DMS153 (cell line): ENCODE data around the gene TRIM29.

Experiments
- DNase-seq: peaks from one replicate; lab custom pipeline; 2025; lab: John Stamatoyannopoulos, UW

Gene TRIM29

GRCh38 chr11:120139316-120140069, 1.6 kb upstream of the TRIM29 start:
- no peak for DNase-seq

DNA sequence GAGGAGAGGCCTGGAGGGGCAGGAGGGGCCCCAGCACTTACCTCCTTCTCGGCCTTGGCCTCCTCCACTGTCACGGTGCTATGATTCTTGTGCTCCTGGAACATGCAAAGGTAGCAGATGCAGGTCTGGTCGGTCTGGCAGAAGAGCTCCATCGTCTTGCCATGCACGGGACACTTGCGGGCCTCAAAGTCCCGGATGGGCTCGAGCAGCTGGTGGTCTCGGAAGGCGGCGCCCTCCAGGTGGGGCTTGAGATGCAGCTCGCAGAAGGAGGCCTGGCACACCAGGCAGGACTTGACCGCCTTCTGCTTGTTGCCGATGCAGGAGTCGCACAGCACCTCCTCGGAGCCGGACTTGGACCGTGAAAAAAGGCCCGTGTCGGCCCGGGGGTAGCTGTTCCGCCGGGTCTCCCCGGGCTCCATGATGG, 714 bp downstream of the TRIM29 start:
- no peak for DNase-seq

GRCh38 chr11:120136356-120136755, 1.6 kb downstream of the TRIM29 start:
- DNase-seq, result no peak

DNA sequence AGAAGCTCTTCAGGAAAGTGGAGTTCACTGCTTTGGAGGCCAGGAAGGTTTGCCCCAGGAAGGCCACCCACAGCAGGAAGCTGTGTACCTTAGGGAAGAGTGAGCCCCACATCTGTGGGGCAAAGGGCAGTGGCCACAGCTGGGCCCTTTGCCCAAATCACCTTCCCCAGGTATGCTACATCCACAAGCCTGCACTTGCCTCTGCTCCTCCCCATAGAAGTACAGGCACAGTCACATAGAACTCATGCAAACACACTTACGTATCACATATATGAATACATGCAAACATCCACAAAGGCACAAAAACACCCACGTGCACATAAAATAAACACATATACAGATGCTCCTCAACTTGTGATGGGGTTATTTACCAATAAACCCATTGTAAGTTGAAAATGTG, 2.1 kb downstream of the TRIM29 start:
- DNase-seq, result no peak

DNA sequence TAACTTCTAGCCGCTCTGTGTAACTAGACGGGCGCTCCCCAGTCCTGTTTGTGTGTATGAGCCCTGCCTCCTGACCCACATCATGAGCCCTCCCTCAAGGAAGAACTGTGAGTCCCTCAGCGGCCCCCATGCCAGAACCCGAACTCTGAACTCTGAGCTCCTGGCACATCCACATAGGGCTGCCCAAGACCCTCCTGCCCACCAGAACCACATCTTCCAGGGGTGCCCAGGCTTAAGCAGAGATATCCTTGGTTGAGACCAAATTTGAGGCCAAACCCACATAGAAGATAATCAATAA, 3.0 kb downstream of the TRIM29 start:
- DNase-seq, result no peak

- no peak for DNase-seq
Measured at GRCh38 chr11:120134106-120134930, 3.6 kb downstream of the TRIM29 start.

GRCh38 chr11:120133216-120134105, 4.5 kb downstream of the TRIM29 start:
- no peak for DNase-seq

DNA sequence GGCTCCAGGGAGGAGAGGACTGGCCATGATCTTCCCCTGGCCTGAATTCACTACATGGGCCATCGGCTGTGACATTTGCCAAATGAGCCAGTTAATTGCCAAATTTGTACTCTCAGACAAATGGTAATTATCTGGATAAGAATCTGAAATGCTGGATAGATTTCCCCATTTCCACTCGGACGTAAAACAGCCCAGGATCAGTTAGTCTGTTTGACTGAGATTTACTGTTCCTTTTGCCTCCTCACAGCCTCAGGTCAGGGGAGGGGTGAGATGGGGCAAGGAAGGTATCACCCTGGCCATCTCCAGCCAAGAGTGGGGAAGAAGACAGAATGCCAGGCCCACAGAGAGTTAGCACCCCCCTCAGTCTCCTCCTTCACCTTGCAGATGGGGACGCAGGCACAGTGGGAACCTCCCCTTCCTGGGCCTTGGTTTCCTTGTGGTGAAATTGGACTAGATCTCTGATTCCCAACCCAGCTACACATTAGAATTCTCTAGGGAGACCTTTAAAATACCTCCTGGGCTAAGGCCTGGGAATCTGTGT, 5.2 kb downstream of the TRIM29 start:
- DNase-seq, result no peak

- peak; percentile 60 for DNase-seq
Measured at GRCh38 chr11:120131941-120132644, 5.8 kb downstream of the TRIM29 start.

GRCh38 chr11:120130991-120131760, 6.7 kb downstream of the TRIM29 start:
- no peak for DNase-seq

GRCh38 chr11:120130176-120130980, 7.5 kb downstream of the TRIM29 start:
- DNase-seq, result no peak

GRCh38 chr11:120129570-120129969, 8.3 kb downstream of the TRIM29 start:
- no peak for DNase-seq

- peak; percentile 39 for DNase-seq
Measured at GRCh38 chr11:120128392-120129119, 9.4 kb downstream of the TRIM29 start.

- DNase-seq, result no peak
Measured at GRCh38 chr11:120127236-120127635, 10.7 kb downstream of the TRIM29 start.

- DNase-seq, result no peak
Measured at GRCh38 chr11:120126620-120127019, 11.3 kb downstream of the TRIM29 start.

GRCh38 chr11:120125509-120125908, 12.4 kb downstream of the TRIM29 start:
- no peak for DNase-seq

- DNase-seq, result no peak
Measured at GRCh38 chr11:120125024-120125423, 12.9 kb downstream of the TRIM29 start.

DNA sequence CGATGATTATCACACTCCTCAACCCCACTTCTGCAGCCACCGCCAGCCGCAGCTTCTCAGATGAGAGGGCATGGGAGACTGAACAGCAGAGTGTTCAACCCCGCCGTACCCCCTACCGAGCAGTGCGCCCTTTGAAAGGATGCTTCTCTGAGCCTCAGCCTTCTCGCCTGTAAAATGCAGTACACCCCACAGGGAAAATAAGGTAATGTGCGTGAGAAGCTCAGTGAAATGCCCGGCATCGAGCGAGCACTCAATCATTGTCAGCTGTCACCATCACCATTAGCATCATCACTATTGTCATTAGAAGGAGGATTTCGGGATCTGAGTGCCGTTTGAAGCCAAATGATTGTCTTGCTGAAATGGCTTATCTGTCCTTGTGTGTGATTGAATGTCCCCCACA, 13.6 kb downstream of the TRIM29 start:
- DNase-seq, result no peak

- DNase-seq, result no peak
Measured at GRCh38 chr11:120123946-120124345, 14.0 kb downstream of the TRIM29 start.
